RWPE2 (cell line): ENCODE measurements around the gene FBXO11.

Experiments
- ATAC-seq: fragments of 200-7000 bp; cut with Tn5 transposase; 3 replicates; pipeline ENCODE4 v1.9.1; 2021; ENCODE audit warnings: low read depth
- DNase-seq: peaks from one replicate; pipeline ENCODE4 v3.0.0-alpha.2; 2020; ENCODE audit warnings: low spot score
- H3K27ac ChIP-seq: fragments of 450-650 bp; 2 replicates; pipeline ENCODE4 v1.5.1; 2017; ENCODE audit warnings: mild to moderate bottlenecking; ENCODE audit not compliant: poor library complexity, severe bottlenecking
- H3K27me3 ChIP-seq: fragments of 250-450 bp; sonication (Bioruptor Pico); 2 replicates; pipeline ENCODE4 v1.5.1; 2021; ENCODE audit warnings: mild to moderate bottlenecking, moderate library complexity; ENCODE audit not compliant: insufficient read depth, poor library complexity, severe bottlenecking
- H3K36me3 ChIP-seq: fragments of 250-450 bp; sonication (Bioruptor Pico); 2 replicates; pipeline ENCODE4 v1.5.1; 2020; ENCODE audit warnings: low read depth, mild to moderate bottlenecking, moderate library complexity
- H3K4me1 ChIP-seq: fragments of 250-450 bp; sonication (Bioruptor Pico); 2 replicates; pipeline ENCODE4 v1.5.1; 2021; ENCODE audit warnings: mild to moderate bottlenecking, moderate library complexity; ENCODE audit not compliant: insufficient read depth, poor library complexity, severe bottlenecking
- H3K4me3 ChIP-seq: fragments of 250-450 bp; sonication (Bioruptor Pico); 2 replicates; pipeline ENCODE4 v1.5.1; 2021; ENCODE audit warnings: mild to moderate bottlenecking, moderate library complexity; ENCODE audit not compliant: severe bottlenecking
- H3K9me3 ChIP-seq: fragments of 250-450 bp; sonication (Bioruptor Pico); 2 replicates; pipeline ENCODE4 v1.5.1; 2021; ENCODE audit warnings: mild to moderate bottlenecking, moderate library complexity; ENCODE audit not compliant: severe bottlenecking
- CTCF ChIP-seq: fragments of 450-650 bp; IDR thresholded peaks from one replicate; pipeline ENCODE4 v1.5.1; 2017; ENCODE audit warnings: mild to moderate bottlenecking, moderate library complexity; ENCODE audit not compliant: poor library complexity, severe bottlenecking

Gene FBXO11

GRCh38 chr2:47796090-47796697, 110.1 kb downstream of the FBXO11 start:
- H3K36me3 ChIP-seq, result peaks cover 93% of the 10 kb centered on the region

GRCh38 chr2:47785986-47786385, 120.3 kb downstream of the FBXO11 start:
- Histone ChIP-seq H3K27me3 (no peaks in the 10 kb centered on the region), H3K9me3 (no peaks in the 10 kb centered on the region), H3K36me3 (peaks cover 39% of the 10 kb centered on the region), H3K27ac (no peak overlapping the region), H3K4me1 (no peaks in the 10 kb centered on the region), H3K4me3 (no peak overlapping the region)
- no peak for TF ChIP-seq CTCF
- DNase-seq (no peak), ATAC-seq (no peak)

More at GRCh38 chr2:47796090-47796697, 110.1 kb downstream of the FBXO11 start:
- H3K9me3 ChIP-seq, result no peaks in the 10 kb centered on the region
- ATAC-seq (no peak), DNase-seq (no peak)
- TF ChIP-seq CTCF, result no peak
- H3K27ac ChIP-seq, result no peak overlapping the region
- no peaks in the 10 kb centered on the region for H3K4me1 ChIP-seq
- H3K4me3 ChIP-seq, result no peak overlapping the region
- no peaks in the 10 kb centered on the region for H3K27me3 ChIP-seq

- H3K4me3 ChIP-seq, result peak overlapping the region; percentile 81
- no peak for TF ChIP-seq CTCF
- no peaks in the 10 kb centered on the region for H3K4me1 ChIP-seq
- H3K27me3 ChIP-seq, result no peaks in the 10 kb centered on the region
- peaks cover 23% of the 10 kb centered on the region for H3K36me3 ChIP-seq
- H3K9me3 ChIP-seq, result no peaks in the 10 kb centered on the region
- no peak for DNase-seq
- ATAC-seq, result no peak
- no peak overlapping the region for H3K27ac ChIP-seq
Observed at GRCh38 chr2:47784352-47784851, 121.9 kb downstream of the FBXO11 start.

GRCh38 chr2:47783486-47784351, 122.6 kb downstream of the FBXO11 start:
- ATAC-seq, result peak; percentile 50
- peaks cover 18% of the 10 kb centered on the region for H3K36me3 ChIP-seq
- TF ChIP-seq CTCF, result no peak

More at GRCh38 chr2:47783486-47784351, 122.6 kb downstream of the FBXO11 start:
- Histone ChIP-seq H3K27ac (peak overlapping the region; percentile 84), H3K4me3 (peak overlapping the region; percentile 81), H3K27me3 (no peaks in the 10 kb centered on the region), H3K9me3 (no peaks in the 10 kb centered on the region), H3K4me1 (no peaks in the 10 kb centered on the region)
- peak; percentile 77 for DNase-seq
